ENCODE measurements around the gene SLF2.
"Not testable (repeated sequence)": the region's sequence is repeated elsewhere in the genome, so short reads cannot be mapped to it uniquely, and the experiment has no call there.

SLF2 gene

GRCh38 chr10:100972115-100972903 lies 59.5 kb downstream of the SLF2 start:
- Mint-ChIP-seq H3K4me3 (no peak overlapping the region), H3K4me1 (peaks cover 30% of the 10 kb centered on the region), H3K9me3 (no peaks in the 10 kb centered on the region), H3K27me3 (no peaks in the 10 kb centered on the region), H3K27ac (no peak overlapping the region), H3K36me3 (peaks cover 7% of the 10 kb centered on the region)
- ATAC-seq = no peak

- H3K4me1 Mint-ChIP-seq = peaks cover 26% of the 10 kb centered on the region
- H3K36me3 Mint-ChIP-seq = peaks cover 7% of the 10 kb centered on the region
- H3K4me3 Mint-ChIP-seq = no peak overlapping the region
- no peak for ATAC-seq
- no peaks in the 10 kb centered on the region for H3K27me3 Mint-ChIP-seq
- H3K9me3 Mint-ChIP-seq = no peaks in the 10 kb centered on the region
- H3K27ac Mint-ChIP-seq = no peak overlapping the region
Measured at GRCh38 chr10:100972904-100973535, 60.3 kb downstream of the SLF2 start.

GRCh38 chr10:100975397-100975796 lies 62.6 kb downstream of the SLF2 start:
- peaks cover 14% of the 10 kb centered on the region for H3K36me3 Mint-ChIP-seq
- H3K27ac Mint-ChIP-seq, H3K27me3 Mint-ChIP-seq, ATAC-seq, H3K9me3 Mint-ChIP-seq, H3K4me1 Mint-ChIP-seq, H3K4me3 Mint-ChIP-seq: not testable (repeated sequence)

GRCh38 chr10:100976906-100977305 lies 64.1 kb downstream of the SLF2 start:
- no peak for ATAC-seq
- H3K4me3 Mint-ChIP-seq = no peak overlapping the region
- peaks cover 25% of the 10 kb centered on the region for H3K36me3 Mint-ChIP-seq

GRCh38 chr10:100977436-100977835 lies 64.7 kb downstream of the SLF2 start:
- no peak overlapping the region for H3K27ac Mint-ChIP-seq
- no peak overlapping the region for H3K4me3 Mint-ChIP-seq
- ATAC-seq = no peak
- H3K4me1 Mint-ChIP-seq = no peaks in the 10 kb centered on the region
- H3K36me3 Mint-ChIP-seq = peaks cover 30% of the 10 kb centered on the region
- no peaks in the 10 kb centered on the region for H3K27me3 Mint-ChIP-seq
- no peaks in the 10 kb centered on the region for H3K9me3 Mint-ChIP-seq

More at GRCh38 chr10:100976906-100977305, 64.1 kb downstream of the SLF2 start:
- Mint-ChIP-seq H3K27me3 (no peaks in the 10 kb centered on the region), H3K27ac (no peak overlapping the region), H3K9me3 (no peaks in the 10 kb centered on the region), H3K4me1 (no peaks in the 10 kb centered on the region)

- ATAC-seq = no peak
- H3K36me3 Mint-ChIP-seq = peaks cover 38% of the 10 kb centered on the region
- no peak overlapping the region for H3K27ac Mint-ChIP-seq
- no peak overlapping the region for H3K4me3 Mint-ChIP-seq
- no peaks in the 10 kb centered on the region for H3K9me3 Mint-ChIP-seq
- H3K4me1 Mint-ChIP-seq = no peaks in the 10 kb centered on the region
- H3K27me3 Mint-ChIP-seq = no peaks in the 10 kb centered on the region
Measured at GRCh38 chr10:100978121-100978900, 65.5 kb downstream of the SLF2 start.

- Mint-ChIP-seq H3K27ac (no peak overlapping the region), H3K36me3 (peaks cover 43% of the 10 kb centered on the region), H3K4me3 (no peak overlapping the region), H3K27me3 (no peaks in the 10 kb centered on the region), H3K4me1 (no peaks in the 10 kb centered on the region), H3K9me3 (no peaks in the 10 kb centered on the region)
- no peak for ATAC-seq
Measured at GRCh38 chr10:100978901-100979195, 66.1 kb downstream of the SLF2 start.

- Mint-ChIP-seq H3K27me3 (no peaks in the 10 kb centered on the region), H3K4me1 (peaks cover 9% of the 10 kb centered on the region), H3K36me3 (peaks cover 50% of the 10 kb centered on the region), H3K9me3 (no peaks in the 10 kb centered on the region), H3K4me3 (no peak overlapping the region), H3K27ac (no peak overlapping the region)
- ATAC-seq = no peak
Measured at GRCh38 chr10:100979791-100980272, 67.1 kb downstream of the SLF2 start.

GRCh38 chr10:100980311-100980710 lies 67.5 kb downstream of the SLF2 start:
- H3K36me3 Mint-ChIP-seq = peaks cover 50% of the 10 kb centered on the region
- H3K27me3 Mint-ChIP-seq = no peaks in the 10 kb centered on the region
- H3K9me3 Mint-ChIP-seq = no peaks in the 10 kb centered on the region
- no peak for ATAC-seq
- no peak overlapping the region for H3K27ac Mint-ChIP-seq
- no peak overlapping the region for H3K4me3 Mint-ChIP-seq
- peaks cover 11% of the 10 kb centered on the region for H3K4me1 Mint-ChIP-seq

- H3K27ac Mint-ChIP-seq = no peak overlapping the region
- peaks cover 50% of the 10 kb centered on the region for H3K36me3 Mint-ChIP-seq
- no peak overlapping the region for H3K4me3 Mint-ChIP-seq
- H3K27me3 Mint-ChIP-seq = no peaks in the 10 kb centered on the region
- no peaks in the 10 kb centered on the region for H3K9me3 Mint-ChIP-seq
- peaks cover 15% of the 10 kb centered on the region for H3K4me1 Mint-ChIP-seq
- no peak for ATAC-seq
Measured at GRCh38 chr10:100980711-100981110, 67.9 kb downstream of the SLF2 start.

- ATAC-seq = no peak
- no peak overlapping the region for H3K4me3 Mint-ChIP-seq
- H3K36me3 Mint-ChIP-seq = peaks cover 50% of the 10 kb centered on the region
- no peak overlapping the region for H3K27ac Mint-ChIP-seq
- H3K9me3 Mint-ChIP-seq = no peaks in the 10 kb centered on the region
- no peaks in the 10 kb centered on the region for H3K27me3 Mint-ChIP-seq
- peaks cover 18% of the 10 kb centered on the region for H3K4me1 Mint-ChIP-seq
Measured at GRCh38 chr10:100981178-100981772, 68.5 kb downstream of the SLF2 start.

- H3K27me3 Mint-ChIP-seq = no peaks in the 10 kb centered on the region
- H3K4me3 Mint-ChIP-seq = no peak overlapping the region
- peaks cover 29% of the 10 kb centered on the region for H3K4me1 Mint-ChIP-seq
Measured at GRCh38 chr10:100982916-100983830, 70.4 kb downstream of the SLF2 start.

GRCh38 chr10:100983868-100984671 lies 71.3 kb downstream of the SLF2 start:
- Mint-ChIP-seq H3K4me3 (no peak overlapping the region), H3K36me3 (peaks cover 50% of the 10 kb centered on the region), H3K4me1 (peaks cover 29% of the 10 kb centered on the region), H3K27ac (no peak overlapping the region), H3K27me3 (no peaks in the 10 kb centered on the region), H3K9me3 (no peaks in the 10 kb centered on the region)
- ATAC-seq = no peak

More at GRCh38 chr10:100982916-100983830, 70.4 kb downstream of the SLF2 start:
- Mint-ChIP-seq H3K9me3 (no peaks in the 10 kb centered on the region), H3K27ac (no peak overlapping the region), H3K36me3 (peaks cover 52% of the 10 kb centered on the region)
- no peak for ATAC-seq
